Measurements from ENCODE around the gene BTBD19.
"Not testable (repeated sequence)": the region's sequence is repeated elsewhere in the genome, so short reads cannot be mapped to it uniquely, and the experiment has no call there.

The BTBD19 gene

GRCh38 chr1:44788120-44788860 lies 20.0 kb upstream of the BTBD19 start, which contains the start of gene BEST4:
TSS of gene BEST4 (minus strand) at chr1:44788170. CDS start at chr1:44787705, 465 bp downstream.
- DNase-seq = no peak

- DNase-seq = no peak
Measured at GRCh38 chr1:44790968-44791801, 17.1 kb upstream of the BTBD19 start.

- no peak for DNase-seq
Measured at GRCh38 chr1:44792736-44793502, 15.4 kb upstream of the BTBD19 start.

GRCh38 chr1:44797886-44798285 lies 10.4 kb upstream of the BTBD19 start:
- DNase-seq = not testable (repeated sequence)

GRCh38 chr1:44798481-44799365 lies 9.6 kb upstream of the BTBD19 start:
- no peak for DNase-seq

- peak; percentile 99 for DNase-seq
Measured at GRCh38 chr1:44799770-44800584, 8.3 kb upstream of the BTBD19 start, which contains the start of gene PLK3. TSS of gene PLK3 (plus strand) at chr1:44800377. CDS start at chr1:44800464, 87 bp downstream.

GRCh38 chr1:44801491-44802305 lies 6.6 kb upstream of the BTBD19 start:
- DNase-seq = no peak

GRCh38 chr1:44802306-44803061 lies 5.8 kb upstream of the BTBD19 start:
- DNase-seq = peak; percentile 84

GRCh38 chr1:44803062-44803311 lies 5.3 kb upstream of the BTBD19 start:
- no peak for DNase-seq

GRCh38 chr1:44803312-44804095 lies 4.8 kb upstream of the BTBD19 start:
- DNase-seq = no peak

- no peak for DNase-seq
Measured at GRCh38 chr1:44805311-44806024, 2.9 kb upstream of the BTBD19 start.

- DNase-seq = no peak
Measured at GRCh38 chr1:44806025-44806703, 2.2 kb upstream of the BTBD19 start.

GRCh38 chr1:44806704-44807363 lies 1.5 kb upstream of the BTBD19 start, which contains the start of gene DYNLT4:
TSS of gene DYNLT4 (minus strand) at chr1:44807351. CDS start at chr1:44806668, 683 bp downstream.
- no peak for DNase-seq

GRCh38 chr1:44807364-44808062 lies 810 bp upstream of the BTBD19 start:
- peak; percentile 88 for DNase-seq

- DNase-seq = peak; percentile 48
Measured at GRCh38 chr1:44808938-44809917, 905 bp downstream of the BTBD19 start.
